ENCODE results near the gene MAGOH.

Gene MAGOH

DNA sequence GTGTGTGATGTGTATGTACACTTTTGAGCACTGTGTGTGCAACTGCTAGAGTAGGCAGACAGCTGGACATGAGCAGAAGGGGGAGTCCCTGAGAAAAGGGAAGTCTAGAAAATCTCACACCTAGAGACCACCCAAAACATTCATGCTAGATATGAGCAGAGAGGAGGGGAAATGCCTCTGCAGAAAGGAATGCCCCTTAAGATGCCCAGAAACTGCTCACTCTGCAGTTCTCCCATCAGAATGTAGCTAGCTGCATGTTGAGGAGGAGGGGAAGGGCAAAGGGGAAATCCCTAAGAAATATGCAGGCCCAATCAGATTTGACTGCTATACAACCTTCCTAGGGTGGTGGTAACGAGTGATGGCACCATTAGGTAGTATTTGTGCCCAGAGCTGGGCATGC is 31.8 kb upstream of the MAGOH start:
- no peak for DNase-seq

DNA sequence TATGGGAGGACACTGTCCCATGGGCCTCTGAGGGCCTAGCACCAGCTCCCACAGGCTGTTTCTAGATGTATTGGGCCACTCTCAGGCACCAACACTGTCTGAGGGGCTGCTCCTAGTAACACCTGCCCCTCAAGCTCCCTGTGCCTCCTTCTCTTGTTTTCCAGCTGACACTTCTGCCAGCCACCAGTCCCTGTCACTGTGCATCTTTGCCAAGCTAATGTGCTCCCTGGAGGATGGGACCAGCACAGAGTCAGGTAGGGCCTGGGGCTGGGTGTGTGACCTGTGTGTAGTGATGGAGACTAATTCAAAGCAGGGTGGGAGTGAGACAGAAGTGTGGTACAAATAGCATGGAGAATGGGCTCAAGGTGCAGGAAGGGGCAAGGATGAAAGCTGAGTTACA is 29.4 kb upstream of the MAGOH start:
- no peak for DNase-seq

DNA sequence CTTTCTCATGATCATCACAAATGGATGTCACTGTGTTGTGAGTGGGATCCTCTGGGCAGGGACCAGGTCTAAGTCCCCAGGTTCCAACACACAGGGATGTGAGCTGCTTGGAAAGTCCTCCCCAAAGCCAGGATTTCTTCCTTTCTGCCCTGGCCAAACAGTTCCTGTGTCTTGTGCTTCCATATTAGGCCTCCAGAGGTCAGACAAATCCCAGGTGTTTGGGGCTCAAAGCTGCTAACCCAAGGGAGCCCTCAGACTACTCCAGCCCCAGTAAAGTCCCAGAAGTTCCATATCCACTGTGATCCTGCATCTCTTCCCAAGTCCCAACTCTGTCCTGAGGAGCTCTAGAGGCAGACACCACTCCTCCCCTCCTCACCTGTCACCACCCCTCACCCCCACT is 27.7 kb upstream of the MAGOH start:
- DNase-seq = no peak

DNA sequence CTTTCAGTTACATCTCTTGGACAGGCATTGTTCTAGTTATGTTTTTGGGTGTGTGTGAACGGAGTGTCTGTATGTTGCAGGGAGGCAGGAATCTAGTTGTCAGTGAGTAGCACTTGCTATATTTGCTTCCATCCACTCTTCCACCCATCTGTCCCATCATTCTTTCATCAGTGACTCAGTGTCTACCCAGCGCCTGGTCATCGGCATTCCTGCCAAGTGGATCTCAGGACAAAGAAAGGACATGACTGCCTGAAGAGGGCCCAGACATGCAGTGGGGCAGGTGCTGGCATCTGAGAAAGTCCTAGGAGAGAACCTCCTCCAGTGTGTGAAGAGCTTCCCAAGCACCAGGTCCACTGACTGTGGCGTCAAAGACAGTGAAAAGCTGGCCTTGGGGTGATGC is 27.3 kb upstream of the MAGOH start:
- DNase-seq = no peak

DNA sequence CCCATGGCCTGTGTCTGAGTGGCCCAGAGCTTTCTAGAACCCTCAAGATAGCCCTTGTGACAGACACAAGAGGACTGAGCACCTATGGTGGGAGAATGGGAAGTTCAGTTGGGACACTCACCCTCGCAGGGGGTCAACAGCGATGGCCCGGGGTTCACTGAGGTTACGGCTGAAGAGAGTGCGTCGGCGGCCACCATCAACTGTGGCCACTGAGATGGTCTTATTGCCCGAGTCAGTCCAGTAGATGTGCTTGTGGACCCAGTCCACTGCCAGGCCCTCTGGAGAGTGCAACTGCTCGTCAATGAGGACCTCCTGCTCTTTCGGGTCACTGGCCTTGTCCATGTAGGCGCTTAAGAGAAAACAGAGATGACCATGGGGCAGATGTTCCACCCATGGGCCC is 25.7 kb upstream of the MAGOH start:
- no peak for DNase-seq

DNA sequence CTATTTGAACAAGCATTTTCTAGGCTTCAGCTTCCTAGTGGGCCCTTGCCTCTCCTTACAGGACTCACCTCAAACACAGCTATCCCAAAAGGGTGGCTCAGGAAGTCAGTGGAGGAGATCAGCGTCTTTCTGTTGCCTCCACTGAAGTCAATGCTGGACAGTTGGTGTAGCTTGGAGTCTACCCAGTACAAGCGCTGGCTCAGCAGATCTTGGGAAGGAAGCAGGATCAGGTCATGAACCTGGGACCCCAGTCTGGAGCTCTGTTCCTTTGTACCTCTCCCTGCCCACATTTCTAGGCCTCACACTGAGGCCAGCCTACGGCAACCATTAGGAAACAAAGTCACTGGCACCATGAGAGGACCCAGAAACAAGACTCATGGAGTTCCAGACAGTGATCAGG is 23.7 kb upstream of the MAGOH start:
- DNase-seq = no peak

DNA sequence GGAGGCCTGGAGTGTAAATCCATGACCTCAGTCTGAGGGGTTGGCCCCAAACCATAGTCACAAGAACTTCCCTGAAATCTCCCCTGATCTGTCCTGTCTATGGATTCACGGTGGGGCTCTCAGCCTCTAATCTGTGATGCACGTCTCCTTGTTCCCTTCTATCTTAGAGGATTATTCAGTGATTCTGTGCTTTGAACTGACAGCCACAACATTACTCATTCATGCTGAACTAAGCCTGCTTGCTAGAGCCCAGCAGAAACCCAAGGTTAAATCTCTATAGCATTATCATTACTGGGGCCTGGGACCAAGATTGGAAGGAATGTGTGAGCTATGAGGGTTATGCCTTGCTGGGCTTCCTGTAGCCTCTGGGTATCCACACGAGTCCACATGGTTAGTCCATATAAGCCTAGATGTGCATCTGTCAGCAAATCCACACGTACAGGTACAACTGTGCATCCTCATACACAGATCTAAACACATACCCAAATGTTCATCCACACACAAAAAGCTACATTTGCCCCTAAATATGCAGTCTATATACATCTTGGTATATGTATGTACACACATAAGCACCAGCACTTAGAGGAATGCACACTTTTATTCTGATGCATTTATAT is 22.4 kb upstream of the MAGOH start:
- DNase-seq = no peak

DNA sequence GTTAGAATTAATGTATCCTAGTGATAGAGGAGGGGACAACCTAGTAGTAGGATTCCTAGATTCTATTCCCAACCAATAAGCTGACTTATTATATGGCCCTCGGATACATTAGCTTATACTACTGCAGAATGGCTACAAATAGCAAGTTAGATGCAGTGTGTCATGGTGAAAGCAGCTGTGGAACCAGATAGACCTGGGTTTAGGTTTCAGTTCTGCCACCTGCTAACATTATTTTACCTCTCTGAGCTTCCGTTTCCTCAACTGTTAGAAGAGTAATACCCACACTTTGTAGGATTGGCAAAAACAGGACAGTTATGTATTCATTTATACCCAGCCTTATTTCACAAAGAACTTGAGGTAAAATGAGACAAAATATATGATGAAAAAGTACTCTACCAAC is 21.6 kb upstream of the MAGOH start:
- DNase-seq = no peak

DNA sequence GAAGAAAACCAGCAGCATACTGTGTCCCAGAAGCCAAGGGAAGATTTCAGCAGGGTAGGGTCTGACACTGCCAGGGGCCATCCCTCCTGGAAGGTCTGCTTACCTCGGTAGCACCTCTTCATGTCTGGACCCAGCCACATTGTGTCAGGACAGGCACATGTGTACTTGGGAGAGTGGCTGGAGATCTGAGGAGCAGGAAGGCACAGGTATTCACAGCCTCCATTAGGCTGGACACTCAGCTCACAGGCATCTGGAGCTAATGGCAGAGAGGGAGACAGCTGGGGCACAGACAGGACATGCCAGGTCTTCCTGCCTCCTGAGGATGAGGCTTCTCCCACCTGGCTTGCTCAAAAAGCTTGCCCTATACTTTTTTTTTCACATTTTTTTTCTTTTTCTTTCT is 19.9 kb upstream of the MAGOH start:
- no peak for DNase-seq

DNA sequence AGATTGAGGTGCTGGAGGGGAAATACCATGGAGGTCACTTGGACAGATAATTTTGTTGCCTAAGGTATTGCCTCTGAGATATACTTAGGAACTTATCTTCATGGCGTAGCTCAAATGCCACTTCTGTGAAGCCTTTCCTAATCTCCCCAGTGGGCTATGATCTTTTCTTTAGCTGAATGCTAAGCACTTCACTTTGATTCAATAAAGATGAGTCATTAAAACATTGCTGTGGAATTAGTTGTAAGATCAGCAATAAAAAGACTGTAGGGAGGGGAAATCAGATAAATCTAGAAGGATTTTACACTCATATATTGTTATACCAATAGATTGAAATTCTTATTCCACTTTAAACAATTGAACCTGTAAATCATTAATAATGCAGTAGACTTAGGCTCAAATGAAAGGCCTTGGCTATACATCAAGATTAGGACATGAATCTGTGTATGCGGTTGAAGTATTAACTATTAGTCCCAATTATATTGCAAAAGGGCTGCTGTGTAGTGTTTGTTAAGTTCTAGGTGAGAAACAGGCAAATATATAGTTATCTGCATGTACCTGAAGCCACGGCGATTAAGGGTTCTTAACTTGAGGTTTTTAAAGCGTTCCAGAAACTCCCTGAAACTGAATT is 19.2 kb upstream of the MAGOH start:
- DNase-seq = no peak

DNA sequence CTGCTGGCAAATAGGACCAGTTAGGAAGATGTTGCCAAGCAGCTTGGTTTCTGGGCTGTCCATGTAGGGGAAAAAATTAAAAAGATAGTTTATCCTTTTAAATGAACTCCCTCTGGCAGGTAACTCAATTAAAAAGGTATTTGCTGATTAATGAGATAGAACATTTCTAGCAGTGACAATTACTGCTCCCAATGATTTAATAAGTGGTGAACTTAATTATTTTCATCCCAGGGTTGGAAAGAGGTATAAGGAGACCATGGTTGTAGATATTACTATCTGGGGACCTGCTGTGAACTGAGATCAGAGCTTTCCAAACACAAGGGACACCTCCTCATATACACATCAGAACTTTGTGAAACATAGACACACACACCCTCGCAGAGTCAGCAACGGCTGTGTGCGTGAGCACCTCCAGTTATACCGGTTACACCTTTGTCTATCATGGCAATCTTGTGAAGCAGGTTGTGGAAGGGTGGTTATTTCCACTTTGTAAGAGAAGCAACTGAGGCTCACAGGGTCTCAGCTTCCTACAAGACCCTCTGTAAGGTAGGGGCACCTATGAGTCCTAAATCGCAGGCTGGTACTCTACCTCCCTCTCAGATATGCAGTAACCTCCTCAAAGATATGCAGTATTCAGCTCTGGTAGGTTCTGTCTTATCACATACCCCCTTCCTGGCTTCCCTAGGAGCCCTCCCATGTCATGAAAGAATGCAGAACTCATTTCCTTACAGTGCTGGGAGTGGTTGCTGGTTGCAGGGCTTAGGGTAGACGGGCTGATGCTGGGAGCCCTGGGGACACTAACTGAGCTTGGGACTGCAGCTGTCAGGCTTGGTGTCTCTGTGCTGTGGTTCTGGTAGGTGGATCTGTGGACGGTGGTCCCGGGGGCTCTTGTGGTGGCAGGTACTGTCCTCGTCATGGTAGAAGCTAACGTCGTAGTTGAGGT is 18.5 kb upstream of the MAGOH start:
- DNase-seq = no peak

DNA sequence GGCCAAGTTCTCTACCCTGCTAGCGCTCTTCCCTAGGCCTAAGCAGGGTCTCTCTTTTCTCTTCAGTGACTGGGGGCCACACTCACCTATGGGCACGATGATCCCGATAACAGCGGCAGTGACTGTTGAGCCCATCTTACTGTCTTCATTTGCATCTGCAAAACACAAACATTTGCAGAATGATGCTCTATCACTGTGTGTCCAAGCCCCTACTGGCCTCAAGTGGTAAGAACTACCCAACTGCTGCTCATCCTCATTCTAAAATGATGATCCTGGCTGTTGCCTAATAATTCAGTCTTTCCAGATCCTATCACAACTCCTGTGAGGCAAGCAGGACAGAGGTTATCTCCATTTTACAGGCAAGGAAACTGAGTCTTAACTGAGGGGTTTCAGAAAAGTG is 16.7 kb upstream of the MAGOH start:
- no peak for DNase-seq

DNA sequence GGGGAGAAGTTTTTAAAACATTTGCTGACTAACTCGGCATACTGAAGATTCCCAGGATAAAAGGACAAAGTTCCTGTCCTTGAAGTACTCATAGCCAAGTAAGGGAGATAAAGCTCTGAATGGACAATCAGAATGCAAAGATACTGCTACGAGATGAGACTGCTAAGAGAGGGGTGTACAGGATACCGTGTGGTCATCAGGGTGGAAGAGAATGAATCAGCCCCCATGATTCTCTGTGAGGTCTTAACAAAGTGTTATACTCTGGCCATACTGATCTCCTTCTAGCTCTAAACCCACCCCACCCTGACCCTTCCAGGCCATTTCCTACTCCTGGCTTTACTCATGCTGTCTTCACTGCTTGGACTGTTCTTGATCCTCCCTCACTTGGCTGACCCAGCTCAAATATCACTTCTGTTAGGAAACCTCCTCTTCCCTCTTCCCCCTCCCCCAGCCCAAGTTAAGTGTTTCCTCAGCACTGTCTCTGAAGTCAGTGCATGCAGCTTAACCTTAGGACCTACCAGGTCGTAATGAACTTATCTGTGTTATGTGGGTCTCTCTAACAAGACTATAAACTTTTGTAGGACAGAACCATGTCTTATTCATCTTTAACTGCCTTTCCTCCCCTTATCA is 15.8 kb upstream of the MAGOH start:
- no peak for DNase-seq

DNA sequence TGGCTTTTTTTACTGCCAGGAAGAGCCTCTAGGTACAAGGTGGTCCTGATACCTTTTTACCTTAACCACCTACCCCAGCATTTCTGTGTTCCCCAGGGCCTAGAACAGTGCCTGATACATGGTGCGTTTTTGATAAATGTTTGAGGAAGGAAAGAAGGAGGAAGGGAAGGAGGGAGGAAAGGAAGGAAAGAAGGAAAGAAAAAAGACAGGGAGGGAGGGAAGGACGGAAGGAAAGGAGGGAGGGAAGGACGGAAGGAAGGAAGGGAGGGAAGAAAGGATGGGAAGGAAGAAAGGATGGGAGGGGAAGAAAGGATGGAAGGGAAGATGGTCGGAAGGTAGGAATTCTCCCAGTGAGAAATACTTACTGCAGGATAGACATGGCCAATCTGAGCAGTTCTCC is 12.0 kb upstream of the MAGOH start:
- DNase-seq = no peak

DNA sequence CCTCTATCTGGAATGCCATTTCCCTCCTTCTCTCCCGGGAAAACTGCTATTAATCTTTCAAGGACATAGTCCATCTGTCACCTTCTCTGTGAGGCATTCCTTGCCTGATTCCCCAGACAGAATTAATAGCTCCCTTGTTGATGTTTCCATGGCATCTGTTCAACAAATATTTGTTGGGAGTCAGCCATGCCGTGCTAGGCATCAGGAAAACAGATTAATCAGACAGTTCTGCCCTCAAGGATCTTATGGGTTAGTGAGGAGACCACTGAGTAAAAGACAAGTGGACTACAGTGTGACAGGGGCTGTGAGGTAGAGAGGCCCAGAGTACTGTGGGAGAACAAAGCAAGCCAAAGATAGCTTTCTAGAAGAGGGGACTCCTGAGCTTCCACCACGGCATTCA is 11.4 kb upstream of the MAGOH start:
- no peak for DNase-seq

DNA sequence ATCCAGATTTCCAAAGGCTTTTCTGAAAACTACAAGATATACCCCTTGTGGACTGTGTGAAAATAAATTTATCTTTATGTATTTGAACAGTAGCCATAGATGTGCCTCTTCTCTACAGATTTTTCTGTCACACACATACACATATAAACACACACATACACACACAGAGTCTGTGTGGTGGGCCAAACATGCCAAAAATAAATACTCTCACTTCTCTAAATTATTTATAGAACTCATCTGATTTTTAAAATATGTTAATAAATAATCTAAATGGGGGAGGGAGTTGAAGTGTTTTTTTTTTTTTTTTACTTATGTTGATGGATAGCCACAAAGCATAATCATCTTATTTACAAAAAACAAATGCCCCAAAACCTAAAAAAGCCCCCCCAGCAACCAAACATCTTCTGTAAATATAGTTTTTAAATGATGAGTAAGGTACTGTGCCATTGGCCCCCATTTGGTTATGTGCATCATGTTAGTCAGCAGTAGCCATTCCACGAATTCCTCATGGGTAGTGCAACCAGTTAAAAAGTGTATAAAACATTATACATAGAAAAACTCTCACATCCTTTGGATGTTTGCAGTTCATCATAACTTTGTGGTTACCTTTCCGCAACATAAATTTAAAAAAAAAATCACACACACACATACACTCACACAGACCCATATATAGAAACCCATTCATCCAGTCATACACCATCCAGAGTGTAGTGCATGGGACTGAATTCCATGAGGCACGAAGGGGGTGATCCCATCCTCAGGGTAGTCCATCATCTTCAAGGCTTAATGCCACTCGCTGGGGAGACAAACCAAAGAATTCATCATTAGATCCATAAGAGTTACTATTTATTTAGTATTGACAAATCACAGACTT is 8.2 kb upstream of the MAGOH start:
- DNase-seq = no peak

DNA sequence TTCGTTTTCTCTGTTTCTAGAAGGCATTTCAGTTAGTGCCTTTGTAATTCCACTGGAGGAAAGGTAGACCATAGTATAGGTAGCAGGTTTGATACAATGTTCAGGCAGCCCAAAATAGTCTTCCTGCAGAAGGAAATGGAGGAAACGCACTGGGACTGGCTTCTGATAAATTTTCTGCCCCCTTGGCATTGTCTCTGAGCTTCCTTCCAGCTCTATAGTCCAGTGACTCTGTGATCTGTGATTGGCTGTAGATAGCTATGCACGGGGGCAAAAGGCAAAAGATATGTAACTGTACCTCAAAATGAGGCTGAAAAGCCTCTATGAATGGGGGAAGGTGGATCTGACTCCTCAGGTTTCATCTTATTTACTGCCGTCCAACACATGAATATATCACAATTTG is 5.8 kb upstream of the MAGOH start:
- DNase-seq = no peak

DNA sequence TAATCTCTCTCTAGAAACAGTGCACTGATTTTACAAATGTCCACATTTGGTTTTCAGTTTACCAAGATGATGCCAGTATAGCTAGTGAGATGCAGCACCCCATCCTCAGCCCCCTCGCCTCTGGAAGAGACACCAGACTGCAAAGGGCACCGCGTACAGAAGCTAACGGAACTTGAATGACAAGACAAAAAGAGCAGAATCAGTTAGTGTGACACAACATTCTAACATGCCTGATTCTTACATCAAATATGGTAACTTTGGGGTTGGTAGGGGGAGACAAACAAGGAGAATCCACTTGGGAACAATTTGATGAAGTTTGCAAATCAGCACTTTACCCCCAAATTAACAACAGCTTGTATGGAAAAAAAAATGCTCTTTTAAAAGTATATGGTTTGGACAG is 4.1 kb upstream of the MAGOH start:
- no peak for DNase-seq

DNA sequence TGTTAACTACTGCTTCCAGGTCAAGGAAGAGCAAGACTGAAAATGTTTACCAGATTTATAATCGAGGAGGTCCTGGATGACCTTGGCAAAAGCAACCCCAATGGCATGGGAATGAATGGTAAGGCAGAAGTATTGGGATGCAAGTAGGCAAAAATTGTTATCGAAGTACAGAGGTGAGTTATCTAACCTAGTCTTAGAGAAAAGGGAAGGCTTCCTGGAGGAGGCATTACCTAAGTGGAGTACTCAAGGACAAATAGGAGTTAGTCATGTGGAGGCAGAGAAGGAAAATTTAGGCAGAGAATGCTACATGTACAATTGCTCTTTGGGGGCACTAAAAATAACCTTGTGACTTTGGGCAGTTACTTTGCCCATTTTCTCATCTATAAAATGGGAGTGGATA is 3.5 kb upstream of the MAGOH start:
- no peak for DNase-seq

DNA sequence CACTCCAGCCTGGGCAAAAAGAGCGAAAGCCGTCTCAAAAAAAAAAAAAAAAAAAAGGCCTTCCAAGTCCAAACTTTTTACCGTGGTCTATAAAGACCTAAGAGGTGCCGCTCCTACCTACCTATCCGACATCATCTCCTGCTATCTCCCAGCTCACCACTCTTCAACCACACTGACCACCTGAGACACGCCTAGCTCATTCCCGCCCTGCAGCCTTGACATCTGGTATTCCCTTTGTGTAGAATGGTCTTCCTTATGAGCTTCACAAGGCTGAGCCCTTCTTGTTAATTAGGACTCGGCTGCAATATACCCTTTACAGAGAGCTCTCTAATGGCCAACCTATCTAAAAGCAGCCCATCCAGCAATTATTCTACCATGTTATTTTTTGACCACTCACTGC is 680 bp downstream of the MAGOH start:
- DNase-seq = no peak

DNA sequence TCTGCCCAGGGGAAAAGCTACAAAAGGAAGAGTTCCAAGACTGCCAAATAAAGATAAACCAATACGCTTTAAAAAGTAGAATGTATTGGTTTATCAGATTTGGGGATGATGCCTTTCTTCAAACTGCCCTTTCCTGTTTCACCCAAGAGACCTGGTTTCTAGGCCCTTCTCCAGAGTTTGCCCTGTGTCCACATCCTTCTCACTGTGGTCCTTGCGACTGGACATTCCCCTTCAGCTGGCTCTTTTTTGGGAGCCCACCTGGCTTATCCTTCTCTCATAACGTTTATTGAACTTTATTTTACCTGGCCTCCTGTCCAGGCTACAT is 17.4 kb downstream of the MAGOH start:
- no peak for DNase-seq

DNA sequence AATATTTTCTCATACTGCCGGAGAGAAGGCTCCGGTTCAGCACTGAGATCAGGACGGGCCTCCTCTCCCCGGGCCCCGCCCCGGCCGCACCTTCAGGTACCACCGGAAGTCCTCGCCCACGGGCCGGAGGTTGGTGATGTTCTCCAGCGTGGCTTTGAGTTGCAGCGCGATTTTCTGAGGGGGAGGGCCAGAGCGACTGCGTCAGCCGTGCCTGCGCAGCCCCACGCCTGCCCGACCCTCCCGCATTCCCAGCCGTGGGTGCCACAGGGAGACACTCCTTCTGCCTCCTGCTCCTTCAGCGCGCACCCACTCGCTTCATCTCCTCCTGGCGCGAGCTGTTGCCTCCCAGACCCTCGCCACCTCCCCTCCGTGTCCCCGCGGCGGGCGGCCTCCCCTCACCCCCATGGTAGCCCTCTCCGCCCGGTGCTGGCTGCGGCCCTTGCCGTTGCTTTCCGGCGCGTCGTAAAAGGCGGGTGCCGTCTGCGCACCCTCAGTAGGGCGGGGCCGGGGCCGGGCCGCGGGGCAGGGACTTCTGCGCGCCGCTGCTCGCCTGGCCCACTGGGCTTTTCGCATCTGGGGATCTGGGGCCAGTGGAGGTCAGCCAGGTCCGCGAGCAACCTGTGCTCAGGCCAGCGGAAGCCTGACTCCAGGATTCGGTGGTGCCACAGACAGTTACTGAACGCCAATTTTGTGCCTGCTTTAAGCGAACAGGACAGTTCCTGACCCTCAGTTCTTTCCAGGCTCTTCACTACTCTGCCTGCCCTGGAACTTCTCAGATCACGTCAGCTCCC is 18.0 kb downstream of the MAGOH start, which contains the start of gene CZIB:
CZIB (minus strand) TSS at position 464 of the 791 bp plus-strand sequence; CDS start at position 405, 59 bp downstream.
- DNase-seq = peak; percentile 91

Data from CD4-positive, alpha-beta T cell treated with Interleukin-15 for 1 hour (primary cell).